Subcutaneous abdominal adipose tissue (tissue), 5 donors: Measurements from ENCODE around the gene CHERP.
"Not testable (repeated sequence)": the region's sequence is repeated elsewhere in the genome, so short reads cannot be mapped to it uniquely, and the experiment has no call there.

Source experiments
- H3K27ac ChIP-seq: one replicate; pipeline ENCODE4 v1.7.0; 2013; ENCODE audit warnings: low read depth, mild to moderate bottlenecking, inconsistent platforms, low read length, moderate library complexity
- H3K27me3 ChIP-seq, 5 donors: one replicate each; pipeline ENCODE4 v1.7.0; 2013; ENCODE audit warnings: low read length in 5 of 5, inconsistent platforms in 1 of 5; ENCODE audit not compliant: control insufficient read depth in 5 of 5, insufficient read depth in 4 of 5
- H3K36me3 ChIP-seq, 5 donors: one replicate each; pipeline ENCODE4 v1.7.0; 2013; ENCODE audit warnings: low read length in 5 of 5; ENCODE audit not compliant: control insufficient read depth in 5 of 5, insufficient read depth in 5 of 5
- H3K4me1 ChIP-seq, 5 donors: one replicate each; pipeline ENCODE4 v1.7.0; 2013; ENCODE audit warnings: low read length in 5 of 5, mild to moderate bottlenecking in 3 of 5, moderate library complexity in 1 of 5; ENCODE audit not compliant: control insufficient read depth in 5 of 5, insufficient read depth in 5 of 5
- H3K4me3 ChIP-seq, 5 donors: one replicate each; pipeline ENCODE4 v1.7.0; 2013; ENCODE audit warnings: low read length in 5 of 5, low read depth in 1 of 5
- H3K9ac ChIP-seq, 5 donors: one replicate each; pipeline ENCODE4 v1.7.0; 2013; ENCODE audit warnings: low read length in 5 of 5, mild to moderate bottlenecking in 4 of 5, moderate library complexity in 3 of 5
- H3K9me3 ChIP-seq, 5 donors: one replicate each; pipeline ENCODE4 v1.7.0; 2013; ENCODE audit warnings: low read length in 5 of 5; ENCODE audit not compliant: control insufficient read depth in 5 of 5
- donor health status: healthy.
- donor health status: healthy.
- donor health status: healthy.
- donor health status: healthy.
- donor health status: healthy.

Gene CHERP

DNA sequence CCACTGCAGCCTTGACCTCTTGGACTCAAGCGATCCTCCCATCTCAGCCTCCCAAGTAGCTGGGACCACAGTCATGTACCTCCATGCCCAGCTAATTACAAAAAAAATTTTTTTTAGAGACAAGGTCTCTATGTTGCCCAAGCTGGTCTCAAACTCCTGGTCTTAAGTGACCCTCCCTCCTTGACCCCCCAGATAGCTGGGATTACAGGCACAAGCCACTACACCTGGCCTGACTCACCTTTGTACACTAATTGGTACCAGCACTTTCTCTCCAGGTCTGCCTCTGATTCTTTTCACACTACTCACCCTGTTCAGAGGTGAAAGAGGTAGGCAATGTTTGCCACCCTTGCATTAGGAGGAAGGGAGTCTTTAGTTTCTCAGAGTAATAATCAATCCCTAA lies 64.9 kb downstream of the CHERP start:
- H3K9ac ChIP-seq: no peak overlapping the region
- H3K27ac ChIP-seq: no peak overlapping the region
- H3K27me3 ChIP-seq: no peaks in the 10 kb centered on the region
- H3K4me1 ChIP-seq: peaks cover 0 to 9% (median 3%) of the 10 kb centered on the region in 5 donors
- no peaks in the 10 kb centered on the region for H3K9me3 ChIP-seq
- H3K36me3 ChIP-seq: no peaks in the 10 kb centered on the region
- no peak overlapping the region for H3K4me3 ChIP-seq

DNA sequence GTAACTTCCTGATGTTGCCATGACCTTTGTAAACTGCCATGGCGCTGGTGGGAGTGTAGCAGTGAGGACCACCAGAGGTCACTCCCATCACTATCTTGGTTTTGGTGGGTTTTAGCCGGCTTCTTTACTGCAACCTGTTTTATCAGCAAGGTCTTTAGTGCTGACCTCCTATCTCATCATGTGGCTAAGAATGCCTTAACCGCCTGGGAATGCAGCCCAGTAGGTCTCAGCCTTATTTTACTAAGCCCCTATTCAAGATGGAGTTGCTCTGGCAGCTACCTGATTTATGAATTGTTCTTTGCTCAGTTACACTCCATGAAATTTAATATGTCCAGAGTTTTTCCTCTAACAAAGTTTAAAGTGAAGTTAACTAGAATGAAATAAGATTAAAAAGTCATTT lies 65.8 kb downstream of the CHERP start:
- H3K27ac ChIP-seq: no peak overlapping the region
- peaks cover 0 to 11% (median 5%) of the 10 kb centered on the region in 5 donors for H3K4me1 ChIP-seq
- H3K9me3 ChIP-seq: no peaks in the 10 kb centered on the region
- no peaks in the 10 kb centered on the region for H3K36me3 ChIP-seq
- no peak overlapping the region for H3K9ac ChIP-seq
- no peaks in the 10 kb centered on the region for H3K27me3 ChIP-seq
- no peak overlapping the region for H3K4me3 ChIP-seq

DNA sequence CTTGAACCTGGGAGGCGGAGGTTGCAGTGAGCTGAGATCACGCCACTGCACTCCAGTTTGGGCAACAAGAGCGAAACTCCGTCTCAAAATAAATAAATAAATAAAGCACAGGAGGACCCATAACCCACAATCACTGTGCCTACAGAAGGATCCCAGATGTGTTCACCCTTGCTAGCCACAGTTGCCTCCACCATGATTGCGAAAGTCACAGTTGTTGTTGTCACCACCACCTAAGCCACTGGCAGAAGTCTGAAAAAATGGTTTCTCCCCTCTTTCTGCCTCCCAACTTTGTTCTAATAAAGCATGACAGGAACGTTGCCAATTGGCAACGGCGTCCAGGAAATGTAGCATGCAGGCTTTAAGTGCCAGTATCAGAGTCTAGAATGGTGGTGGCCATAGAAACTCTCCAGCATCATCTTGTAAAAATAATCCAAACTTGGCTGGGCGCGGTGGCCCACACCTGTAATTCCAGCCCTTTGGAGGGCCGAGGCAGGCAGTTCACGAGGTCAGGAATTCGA lies 68.3 kb downstream of the CHERP start:
- H3K36me3 ChIP-seq: no peaks in the 10 kb centered on the region
- H3K4me1 ChIP-seq: peaks cover 7 to 35% (median 24%) of the 10 kb centered on the region in 5 donors
- H3K9me3 ChIP-seq: no peaks in the 10 kb centered on the region
- H3K27ac ChIP-seq: no peak overlapping the region
- H3K27me3 ChIP-seq: no peaks in the 10 kb centered on the region
- no peak overlapping the region for H3K9ac ChIP-seq
- no peak overlapping the region for H3K4me3 ChIP-seq

DNA sequence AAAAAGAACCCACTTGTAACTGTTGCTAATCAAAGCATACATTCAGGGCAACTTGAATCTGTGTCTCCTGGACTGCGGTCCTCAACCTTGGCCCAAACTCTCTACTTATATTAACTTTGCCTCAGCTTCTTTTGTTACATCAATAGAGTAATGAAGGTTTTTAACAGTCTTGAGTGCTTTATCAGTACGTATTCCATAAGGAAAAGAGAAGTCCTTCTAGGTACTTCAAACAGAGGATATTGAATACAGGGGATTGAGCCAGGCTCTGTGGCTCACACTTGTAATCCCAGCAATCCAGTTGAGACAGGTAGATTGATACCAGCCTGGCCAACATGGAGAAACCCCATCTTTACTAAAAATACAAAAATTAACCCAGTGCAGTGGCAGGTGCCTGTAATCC lies 69.2 kb downstream of the CHERP start:
- Histone ChIP-seq H3K27me3 (no peaks in the 10 kb centered on the region), H3K4me1 (peaks cover 7 to 36% (median 24%) of the 10 kb centered on the region in 5 donors), H3K27ac (no peak overlapping the region), H3K36me3 (no peaks in the 10 kb centered on the region), H3K9me3 (no peaks in the 10 kb centered on the region), H3K4me3 (no peak overlapping the region), H3K9ac (no peak overlapping the region)

DNA sequence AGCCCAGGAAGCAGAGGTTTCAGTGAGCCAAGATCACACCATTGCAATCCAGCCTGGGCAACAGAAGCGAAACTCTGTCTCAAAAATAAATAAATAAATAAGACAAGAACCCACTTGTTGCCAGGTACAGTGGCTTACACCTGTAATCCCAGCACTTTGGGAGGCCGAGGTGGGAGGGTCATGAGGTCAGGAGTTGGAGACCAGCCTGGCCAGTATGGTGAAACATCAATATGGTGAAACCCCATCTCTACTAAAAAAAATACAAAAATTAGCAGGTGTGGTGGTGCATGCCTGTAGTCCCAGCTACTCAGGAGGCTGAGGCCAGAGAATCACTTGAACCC lies 69.7 kb downstream of the CHERP start:
- not testable (repeated sequence) for H3K36me3 ChIP-seq, H3K9me3 ChIP-seq, H3K27me3 ChIP-seq
- Histone ChIP-seq H3K9ac (peak overlapping the region in 3 of 5 donors; percentile 30 to 87 (median 48)), H3K27ac (peak overlapping the region; percentile 67), H3K4me3 (peak overlapping the region in 4 of 5 donors; percentile 65 to 80 (median 74)), H3K4me1 (peaks cover 7 to 38% (median 24%) of the 10 kb centered on the region in 5 donors)

DNA sequence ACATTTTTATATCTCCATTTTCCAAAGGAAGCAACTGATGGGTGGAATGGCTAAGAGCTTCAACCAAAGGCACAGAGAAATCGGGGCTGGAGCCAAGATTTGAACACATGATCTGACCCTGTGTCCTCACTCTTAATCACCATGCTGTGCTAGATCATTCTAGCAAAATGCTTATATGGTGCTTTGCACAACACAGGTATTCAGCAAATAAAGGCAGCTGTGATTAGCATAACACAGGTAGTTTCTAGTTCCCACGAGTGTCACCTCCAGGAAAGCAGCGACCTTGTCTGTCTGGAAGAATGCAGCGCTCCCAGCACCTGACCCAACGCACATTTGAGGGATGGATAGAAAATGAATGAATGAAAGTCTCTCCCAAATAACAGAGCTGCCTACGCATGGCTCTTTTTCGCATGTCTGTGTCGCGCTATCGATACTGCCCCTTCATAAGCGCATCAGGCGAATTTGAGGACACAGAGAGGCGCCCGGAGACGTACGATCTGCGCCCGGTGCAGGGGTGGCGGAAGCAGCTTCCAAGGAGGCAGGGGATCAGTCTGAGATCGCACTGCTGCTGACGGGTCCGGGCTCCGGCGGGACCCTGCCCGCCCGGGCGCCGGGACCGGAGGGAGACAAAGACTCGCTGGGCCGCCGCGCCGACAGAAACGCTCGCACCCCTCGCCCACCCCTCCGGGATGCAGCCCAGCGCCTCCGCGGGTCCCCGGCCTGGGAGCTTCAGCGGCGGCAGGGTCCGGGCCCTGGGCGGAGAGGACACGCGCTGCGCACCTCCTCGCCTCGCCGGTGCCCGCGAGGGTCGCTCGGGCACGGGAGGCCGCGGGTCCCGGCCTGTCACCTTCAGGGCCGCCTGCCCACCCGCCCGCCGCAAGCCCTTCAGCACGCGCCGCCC lies 71.1 kb downstream of the CHERP start:
- peaks cover 0 to 1% (median 0%) of the 10 kb centered on the region in 5 donors for H3K36me3 ChIP-seq
- H3K27ac ChIP-seq: peak overlapping the region; percentile 61
- peaks cover 7 to 44% (median 24%) of the 10 kb centered on the region in 5 donors for H3K4me1 ChIP-seq
- peak overlapping the region; percentile 28 to 88 (median 78) for H3K9ac ChIP-seq
- H3K27me3 ChIP-seq: no peaks in the 10 kb centered on the region
- H3K4me3 ChIP-seq: peak overlapping the region; percentile 66 to 83 (median 78)
- H3K9me3 ChIP-seq: no peaks in the 10 kb centered on the region

DNA sequence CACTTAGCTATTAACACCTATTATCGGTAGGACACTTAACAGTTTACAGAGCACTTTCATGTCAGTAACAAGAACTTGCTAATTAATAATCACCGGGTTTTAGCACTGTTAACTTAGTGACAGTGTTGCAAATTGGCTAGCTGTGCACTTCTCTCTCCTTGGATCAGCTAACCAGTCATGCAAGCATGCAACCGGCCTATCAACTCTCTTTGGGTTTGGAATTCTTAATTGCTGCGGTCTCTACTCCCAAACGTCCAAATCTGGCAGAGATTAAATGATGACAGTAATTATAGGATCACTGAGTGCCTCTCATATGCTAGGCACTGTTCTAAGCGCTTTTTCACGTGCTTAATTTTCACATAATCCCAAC lies 71.7 kb downstream of the CHERP start:
- H3K27me3 ChIP-seq: no peaks in the 10 kb centered on the region
- H3K9me3 ChIP-seq: no peaks in the 10 kb centered on the region
- peak overlapping the region; percentile 61 for H3K27ac ChIP-seq
- H3K4me3 ChIP-seq: peak overlapping the region; percentile 66 to 83 (median 78)
- peak overlapping the region in 4 of 5 donors; percentile 28 to 88 (median 81) for H3K9ac ChIP-seq
- peaks cover 0 to 2% (median 0%) of the 10 kb centered on the region in 5 donors for H3K36me3 ChIP-seq
- peaks cover 7 to 44% (median 24%) of the 10 kb centered on the region in 5 donors for H3K4me1 ChIP-seq
